GM18909 (cell line): Measurements from ENCODE around the gene CD83.

Experiments
- ATAC-seq: cut with Tn5 transposase; IDR thresholded peaks from one replicate; pipeline ENCODE4 v1.9.1; 2021; ENCODE audit warnings: mild to moderate bottlenecking; ENCODE audit not compliant: unreplicated experiment, poor library complexity

CD83 gene

DNA sequence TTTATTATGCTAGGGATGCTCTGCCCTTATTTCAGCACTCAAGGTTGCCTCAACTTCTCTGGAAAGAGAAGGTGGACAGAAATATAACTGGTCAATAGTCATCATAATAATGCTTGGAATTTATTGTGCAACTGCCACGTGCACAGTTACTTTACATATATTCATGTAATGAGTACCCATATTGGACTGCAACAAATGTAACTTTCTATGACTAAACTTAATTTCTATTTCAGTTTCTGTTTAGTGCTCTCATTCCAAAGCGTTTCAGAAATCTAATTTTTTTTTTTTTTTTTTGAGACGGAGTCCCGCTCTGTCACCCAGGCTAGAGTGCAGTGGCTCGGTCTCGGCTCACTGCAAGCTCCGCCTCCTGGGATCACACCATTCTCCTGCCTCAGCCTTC is 28.3 kb upstream of the CD83 start:
- ATAC-seq: peak; percentile 34

DNA sequence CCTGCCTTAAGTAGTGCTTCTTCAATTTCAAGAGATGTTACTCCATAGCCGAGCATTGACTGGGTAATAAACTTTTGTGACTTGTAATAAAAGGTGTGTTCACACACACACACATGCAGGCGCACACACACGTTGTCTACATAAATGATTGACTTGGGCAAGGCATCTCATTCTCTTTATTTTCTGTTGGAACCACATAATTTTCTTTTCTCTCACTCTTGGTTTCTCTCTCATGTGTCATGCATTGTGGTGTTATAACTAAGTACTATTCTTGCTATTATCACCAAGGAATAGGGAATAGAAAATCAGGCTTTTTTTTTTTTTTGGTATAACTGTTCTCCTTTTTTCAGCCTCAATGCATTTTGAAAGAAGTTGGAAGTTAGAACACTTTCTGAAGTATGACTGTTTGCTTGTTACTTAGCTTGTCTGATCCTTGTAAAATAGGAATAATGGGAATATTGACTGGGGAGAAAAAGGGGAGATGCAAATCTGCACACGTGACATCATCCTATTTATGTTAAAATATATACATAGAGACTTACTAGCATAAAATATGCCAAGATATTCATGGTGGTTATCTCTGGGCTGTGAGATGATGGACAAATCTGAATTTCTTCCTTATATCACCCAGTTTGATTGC is 26.1 kb upstream of the CD83 start:
- ATAC-seq: no peak

DNA sequence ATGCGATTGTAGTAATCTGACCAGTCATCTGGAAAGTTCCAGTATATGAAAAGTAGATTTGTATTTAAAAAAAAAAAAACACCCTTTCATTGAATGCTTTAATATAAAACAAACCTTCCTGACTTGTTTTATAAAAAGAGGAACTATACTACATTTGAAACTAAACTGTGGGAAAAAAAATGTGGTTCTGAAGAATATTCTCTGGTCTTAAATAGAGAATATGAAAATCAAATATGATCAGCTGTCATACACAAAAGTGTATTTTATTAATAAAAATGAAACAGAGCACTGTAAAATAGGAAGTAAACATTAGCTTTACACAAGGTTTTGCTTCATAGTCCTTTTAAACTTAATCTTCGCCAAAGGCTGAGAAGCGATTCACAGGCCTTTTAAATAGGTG is 25.3 kb upstream of the CD83 start:
- ATAC-seq: no peak

DNA sequence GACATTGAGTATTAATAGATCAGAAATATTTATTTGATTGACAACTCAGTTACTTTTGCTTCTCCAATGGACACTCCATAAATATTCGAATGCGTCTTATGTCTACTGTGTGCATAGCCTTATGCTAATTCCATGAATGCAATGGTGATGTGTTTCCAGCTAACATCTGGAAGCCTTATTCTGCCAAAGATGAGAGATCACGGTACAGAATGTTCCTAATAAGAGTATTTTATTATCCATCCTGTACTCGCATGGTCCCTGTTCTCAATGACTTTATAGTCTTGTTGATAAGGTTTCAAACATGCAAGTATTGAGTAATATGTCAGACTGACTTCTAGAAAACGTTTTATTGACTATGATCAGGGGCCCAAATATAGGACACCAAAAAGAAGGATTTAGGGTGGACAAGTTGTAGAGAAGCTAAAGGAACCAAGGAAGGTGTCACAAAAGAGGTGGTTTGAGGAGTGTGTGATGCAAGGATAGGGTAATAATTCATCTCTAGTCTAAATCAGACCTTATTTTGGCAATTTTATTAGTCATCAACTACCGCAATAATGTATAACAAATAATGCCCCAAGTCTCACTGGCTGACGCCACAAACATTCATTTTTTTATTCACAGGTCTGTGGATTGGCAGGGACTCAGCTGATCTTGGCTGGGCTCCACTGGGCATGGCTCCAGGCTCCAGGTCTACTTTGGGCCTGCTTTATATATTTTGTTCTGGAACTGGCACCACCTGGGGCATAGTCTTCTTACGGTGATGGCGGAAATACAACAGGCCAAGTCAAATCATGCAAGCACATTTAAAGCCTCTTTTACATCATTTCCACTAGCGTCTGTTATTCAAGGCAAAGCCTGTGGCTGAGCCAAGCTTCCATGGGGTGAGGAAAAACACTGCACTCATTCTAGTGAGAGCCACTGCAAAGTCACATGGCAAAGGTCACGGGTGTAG is 24.5 kb upstream of the CD83 start:
- ATAC-seq: no peak

DNA sequence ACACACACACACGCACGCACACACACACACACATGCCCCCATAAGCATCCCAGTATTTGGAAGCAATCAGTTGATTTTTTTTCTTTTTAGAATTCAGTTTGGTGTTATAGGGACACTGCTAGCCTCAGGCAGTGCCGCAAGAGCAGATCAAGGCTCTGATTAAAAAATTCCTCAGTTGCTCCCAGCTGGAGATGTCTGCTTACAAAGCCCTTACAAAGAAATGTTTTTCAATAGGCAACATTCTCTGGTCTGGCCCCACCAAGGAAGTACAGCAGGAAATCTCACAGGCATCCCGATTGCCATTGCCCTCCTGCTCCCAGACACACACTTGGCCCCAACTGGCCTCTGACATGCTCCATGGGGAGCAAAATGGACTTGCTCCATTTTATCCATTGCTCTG is 22.9 kb upstream of the CD83 start:
- ATAC-seq: no peak

DNA sequence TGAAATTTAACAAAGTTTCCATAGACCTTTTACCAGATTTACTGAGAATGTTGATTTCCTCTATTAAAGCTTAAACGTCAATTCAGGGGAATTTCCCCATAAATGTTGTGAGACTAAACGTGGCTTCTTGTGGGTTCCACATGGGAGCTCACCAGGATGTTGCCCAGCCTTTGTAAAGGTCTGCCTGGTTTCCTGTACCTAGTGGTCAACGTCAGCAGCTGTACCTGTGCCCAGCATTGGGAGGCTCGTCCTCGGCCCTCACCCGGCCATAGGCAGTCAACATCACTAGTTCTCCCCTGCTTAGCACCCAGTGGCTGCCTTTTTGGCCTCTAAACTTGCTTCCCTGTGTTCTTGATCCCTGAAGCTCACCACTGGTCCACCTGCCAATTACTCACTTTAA is 22.1 kb upstream of the CD83 start:
- peak; percentile 72 for ATAC-seq

DNA sequence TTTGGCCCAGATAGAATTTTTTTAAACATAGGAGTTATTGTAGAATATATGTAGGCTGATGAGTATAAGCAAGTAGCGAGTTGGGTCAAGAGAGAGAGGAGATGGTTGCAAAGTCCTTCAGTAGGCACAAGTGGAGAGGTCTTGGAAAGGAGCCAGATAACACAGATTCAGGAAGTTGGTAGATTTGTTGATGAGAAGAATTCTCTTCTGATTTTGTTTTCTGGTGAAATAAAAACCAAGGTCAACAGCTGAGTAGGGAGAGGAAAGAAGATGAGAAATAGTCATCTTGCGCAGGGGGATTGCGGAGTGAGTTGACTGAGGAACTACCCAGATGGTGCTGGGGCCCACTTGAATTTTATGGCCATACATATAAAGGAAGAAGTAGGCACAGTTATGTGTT is 17.4 kb upstream of the CD83 start:
- no peak for ATAC-seq

DNA sequence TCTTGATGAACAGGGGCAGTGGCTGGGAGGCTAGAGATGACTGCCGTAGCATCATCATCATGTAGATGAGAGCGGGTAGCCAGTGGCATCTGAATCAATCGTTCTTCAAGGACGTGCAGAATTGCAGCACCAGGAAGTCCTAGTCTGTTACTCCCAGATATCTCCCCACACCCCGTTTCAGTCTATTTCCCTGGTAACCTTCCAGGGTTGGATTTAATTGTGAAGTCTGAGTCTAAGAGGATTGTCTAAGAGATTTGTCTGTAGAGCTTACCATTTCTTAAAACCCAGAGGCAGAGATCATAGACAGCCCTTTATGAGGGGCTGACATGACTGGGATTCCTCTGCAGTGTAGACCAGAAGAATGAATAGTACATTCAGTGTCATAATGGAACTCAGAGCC is 16.6 kb upstream of the CD83 start:
- no peak for ATAC-seq

DNA sequence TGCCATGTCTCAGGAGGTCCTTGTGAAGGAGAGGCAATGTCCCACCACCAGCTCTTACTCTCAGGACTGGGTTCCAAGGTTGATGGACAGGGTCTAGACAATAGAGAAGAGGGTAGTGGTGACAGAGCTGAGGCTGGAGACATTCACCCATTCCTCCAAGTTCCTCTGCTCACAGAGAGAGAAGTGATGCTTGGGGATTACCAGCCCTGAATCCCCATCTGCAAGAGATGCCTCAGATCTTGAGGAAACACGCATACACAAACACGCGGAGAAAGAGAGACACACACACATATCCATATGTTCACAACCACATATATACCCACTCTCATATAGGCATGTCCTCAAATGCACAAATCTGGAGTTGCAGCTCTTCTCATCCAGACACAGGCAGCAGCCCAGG is 15.2 kb upstream of the CD83 start:
- ATAC-seq: no peak

DNA sequence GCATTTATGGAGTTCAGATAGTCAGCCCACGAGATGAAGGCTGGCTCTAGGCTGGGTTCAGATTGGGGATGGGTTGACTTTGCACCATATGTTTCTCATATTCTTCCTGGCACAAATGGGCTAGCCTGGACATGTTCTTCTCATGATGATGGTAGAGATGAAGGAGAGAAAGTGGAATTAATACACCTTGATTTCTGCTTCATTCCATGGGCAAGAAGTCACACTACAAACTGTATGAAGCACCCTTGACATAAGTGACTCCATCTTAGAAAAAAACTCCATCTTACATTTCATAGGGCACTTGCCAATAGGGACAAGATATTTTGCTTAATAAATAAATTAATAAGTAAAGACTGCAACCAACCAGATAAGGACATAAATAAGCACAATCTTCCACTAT is 12.0 kb upstream of the CD83 start:
- no peak for ATAC-seq

DNA sequence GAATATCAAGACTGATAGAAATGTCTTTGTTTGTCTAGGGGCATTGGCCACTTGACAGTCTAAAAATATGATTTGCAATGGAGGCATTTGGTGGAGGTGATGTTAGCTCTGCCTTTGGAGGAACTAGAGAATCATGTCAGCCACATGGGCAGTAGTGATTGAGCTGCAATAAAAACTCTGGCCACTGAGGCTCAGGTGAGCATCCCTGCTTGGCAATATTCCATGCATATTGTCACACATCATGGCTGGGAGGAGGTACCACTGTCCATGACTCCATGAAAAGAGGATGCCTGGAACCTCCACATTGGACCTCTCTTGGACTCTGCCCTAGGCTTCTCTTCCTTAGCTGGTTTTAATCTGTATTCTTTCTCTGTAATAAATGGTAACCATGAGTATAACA is 10.6 kb upstream of the CD83 start:
- ATAC-seq: no peak

DNA sequence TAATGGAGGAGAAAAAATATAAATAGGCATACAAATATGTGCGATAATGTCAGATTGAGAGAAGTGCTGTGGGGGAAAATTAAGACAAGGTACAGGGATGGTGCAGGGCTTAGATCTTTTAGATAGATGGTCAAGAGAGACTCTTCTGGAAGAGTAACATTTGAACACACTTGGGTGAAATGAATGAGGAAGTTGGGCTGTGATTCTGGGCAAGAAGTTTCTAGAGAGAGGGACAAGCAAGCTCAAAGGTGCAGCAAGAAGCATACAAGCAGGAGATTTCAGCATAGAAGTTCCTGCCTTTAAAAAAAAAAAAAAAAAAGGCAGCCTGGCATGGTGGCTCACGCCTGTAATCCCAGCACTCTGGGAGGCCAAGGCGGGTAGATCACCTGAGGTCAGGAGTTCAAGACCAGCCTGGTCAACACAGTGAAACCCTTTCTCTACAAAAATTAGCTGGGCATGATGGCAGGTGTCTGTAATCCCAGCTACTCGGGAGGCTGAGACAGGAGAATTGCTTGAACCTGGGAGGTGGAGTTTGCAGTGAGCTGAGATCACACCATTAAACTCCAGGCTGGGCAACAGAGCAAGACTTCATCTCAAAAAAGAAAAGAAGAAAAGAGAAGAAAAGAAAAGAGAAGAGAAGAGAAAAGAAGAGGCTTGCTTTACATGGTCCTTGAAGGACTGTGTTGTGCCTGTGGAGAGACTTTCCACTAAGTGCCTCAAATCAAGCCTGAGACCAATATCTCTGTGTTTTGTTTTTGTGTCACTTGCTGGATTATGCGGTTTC is 9.7 kb upstream of the CD83 start:
- no peak for ATAC-seq

DNA sequence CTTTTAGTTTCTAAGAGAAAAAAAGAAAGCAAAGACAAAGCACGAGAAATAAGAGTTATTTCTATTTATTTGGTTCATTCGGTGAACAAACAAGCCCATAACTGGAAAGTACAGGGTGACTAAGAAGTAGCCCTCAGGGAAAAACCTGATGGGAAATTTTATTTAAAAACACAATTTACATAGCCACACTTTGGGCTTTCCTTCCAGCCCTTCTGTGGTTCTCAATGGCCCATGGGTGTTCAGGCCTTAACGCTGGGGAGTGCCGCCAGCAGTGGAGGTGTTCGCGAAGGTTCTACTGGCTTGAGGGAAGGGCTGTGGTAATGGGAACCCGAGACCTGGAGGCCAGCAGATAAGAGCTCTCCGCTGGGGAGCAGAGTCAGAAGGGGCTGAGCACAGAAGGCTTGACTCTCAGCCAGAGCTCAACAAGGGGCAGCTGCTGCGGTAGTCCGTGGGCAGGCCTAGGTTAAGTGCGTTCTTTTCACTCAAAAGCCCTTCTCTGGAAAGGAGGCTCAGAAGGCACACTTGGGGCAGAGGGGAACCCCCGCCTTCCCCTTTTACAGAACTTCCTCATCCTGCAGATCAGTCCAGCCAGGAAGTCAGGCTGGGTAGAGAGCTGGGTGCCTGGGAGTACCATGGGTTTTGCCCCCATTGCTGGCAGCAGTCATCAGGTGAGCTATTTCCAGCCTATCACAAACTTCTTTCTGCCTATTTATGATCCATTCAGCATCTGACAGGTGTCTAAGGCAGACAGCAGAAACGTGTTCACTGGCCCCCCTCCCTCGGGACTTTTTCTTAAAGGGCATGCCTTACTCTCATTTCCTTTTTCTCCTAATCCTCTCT is 8.8 kb upstream of the CD83 start:
- ATAC-seq: peak; percentile 77

DNA sequence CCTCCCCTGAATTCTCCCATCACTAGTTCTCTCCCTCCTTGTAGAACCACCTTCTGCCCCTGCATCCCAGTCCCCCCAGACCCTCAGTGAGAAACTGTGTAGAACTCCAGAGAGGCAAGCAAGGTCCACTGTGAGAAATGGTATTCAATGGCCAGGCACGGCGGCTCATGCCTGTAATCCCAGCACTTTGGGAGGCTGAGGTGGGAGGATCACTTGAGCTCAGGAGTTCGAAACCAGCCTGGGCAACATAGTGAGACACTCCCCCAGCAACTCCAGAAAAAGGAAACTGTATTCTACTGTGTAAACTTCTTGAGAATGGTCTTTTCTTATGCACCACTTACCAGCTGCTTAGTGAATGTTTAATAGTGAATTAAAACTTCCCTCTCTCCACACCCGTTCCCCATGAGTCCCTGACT is 8.2 kb upstream of the CD83 start:
- ATAC-seq: peak; percentile 12

DNA sequence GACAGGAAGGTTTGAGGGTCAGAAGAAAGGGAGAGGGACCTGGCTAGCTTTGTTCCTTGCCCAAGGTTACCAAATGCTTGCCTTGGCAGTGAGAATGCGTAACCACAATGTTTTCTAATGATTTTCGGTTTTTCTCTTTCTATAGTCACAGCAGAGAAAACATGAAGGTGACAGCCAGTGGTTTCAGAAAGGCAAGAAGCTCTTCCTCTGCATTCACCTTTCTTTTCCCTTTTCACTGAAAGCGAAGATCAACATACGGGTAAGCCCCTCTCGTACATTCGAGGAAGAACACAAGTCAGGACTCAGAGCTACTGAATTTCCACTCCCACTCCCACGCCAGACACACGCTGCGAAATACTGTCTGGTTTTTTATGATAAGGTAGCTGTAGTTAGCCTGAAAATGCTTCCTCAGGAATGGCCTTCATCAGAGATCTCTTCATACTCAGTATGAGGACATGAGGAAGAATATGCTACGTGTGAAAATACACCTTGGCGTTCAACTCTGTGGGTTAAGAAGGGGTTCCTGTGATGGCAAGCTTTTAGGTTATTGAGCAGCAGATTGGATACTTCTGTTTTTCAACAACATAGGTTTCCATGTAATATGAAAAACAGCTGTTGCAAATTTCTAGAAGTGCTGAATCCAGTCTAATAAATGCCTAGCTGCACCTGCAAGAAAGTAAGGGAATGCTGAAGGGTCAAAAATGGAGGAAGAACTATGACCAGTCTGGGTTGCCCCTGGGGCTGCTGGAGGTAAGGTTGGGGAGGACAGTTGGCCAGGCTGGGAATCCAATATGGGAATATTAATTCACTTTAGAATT is 7.4 kb upstream of the CD83 start:
- ATAC-seq: peak; percentile 55

DNA sequence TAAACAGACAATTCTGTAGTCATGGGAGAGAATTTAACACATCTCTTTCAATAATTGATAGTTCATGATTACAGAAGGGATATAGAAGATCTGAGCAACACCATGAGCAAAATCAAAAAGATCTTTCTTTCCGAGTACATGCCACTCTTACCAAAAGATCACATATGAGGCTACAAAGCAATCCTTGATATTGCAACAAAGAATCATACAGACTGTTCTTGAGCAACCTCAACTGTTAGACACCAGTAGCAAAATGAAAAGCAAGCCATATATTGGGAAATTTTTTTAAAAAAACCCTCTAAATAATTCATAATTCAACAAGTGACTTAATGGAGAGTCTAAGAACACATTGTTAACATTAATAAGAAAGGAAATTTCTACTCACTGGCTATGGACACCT is 3.6 kb upstream of the CD83 start:
- no peak for ATAC-seq

DNA sequence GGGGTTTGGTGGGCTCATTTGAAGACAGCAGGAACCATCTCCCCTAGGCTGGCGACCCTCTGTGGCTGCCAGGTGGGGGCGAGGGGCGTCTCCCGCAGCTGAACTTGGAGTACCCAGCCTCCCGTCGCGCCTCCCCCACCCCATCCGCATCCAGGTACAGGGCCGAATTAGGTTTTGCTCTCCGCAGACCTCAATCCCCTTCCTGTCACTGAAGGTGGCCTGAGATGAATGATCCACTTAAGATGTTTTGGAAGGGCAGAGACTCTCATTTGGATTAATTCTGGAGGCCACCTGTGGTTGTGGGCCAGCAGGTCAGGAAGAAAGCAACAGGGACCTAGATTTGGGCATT is 493 bp downstream of the CD83 start:
- ATAC-seq: no peak

DNA sequence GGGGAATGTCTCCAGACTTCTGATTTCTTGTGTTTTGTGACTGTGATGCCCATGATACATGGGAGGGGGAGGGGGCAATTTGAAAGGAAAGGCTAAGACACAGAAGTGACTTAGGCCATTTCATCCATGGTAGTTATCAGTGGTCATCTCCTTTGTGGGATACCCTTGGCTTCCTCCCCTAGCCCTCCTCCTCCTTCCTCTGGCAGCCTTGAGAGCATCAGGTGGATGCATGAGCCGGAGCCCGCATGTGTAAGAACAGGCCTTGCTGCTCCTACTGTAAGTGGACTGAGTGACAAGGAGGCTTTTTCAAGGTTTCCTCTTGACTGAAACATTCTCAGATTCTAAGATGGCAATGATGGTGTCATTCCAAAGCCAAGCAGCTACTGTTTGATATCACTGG is 874 bp downstream of the CD83 start:
- ATAC-seq: no peak

DNA sequence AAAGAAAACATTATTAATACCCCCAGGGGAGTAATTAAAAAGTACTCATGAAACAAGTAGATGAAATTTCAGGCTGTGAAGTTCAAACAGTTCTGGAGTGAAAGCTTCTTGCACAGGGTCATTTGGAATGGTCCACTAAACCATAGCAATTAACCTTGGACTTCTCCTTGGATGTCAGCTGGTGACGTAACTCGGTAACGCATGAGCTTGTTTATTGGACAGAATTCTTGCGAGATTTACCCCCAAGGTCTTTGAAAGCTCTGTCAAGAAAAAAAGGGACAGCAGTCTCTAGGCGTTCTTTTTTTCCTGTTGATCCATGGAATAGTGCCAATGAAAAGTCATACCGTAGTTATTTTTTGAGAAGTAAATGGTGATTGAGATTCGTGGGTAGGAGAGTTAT is 2.2 kb downstream of the CD83 start:
- no peak for ATAC-seq

DNA sequence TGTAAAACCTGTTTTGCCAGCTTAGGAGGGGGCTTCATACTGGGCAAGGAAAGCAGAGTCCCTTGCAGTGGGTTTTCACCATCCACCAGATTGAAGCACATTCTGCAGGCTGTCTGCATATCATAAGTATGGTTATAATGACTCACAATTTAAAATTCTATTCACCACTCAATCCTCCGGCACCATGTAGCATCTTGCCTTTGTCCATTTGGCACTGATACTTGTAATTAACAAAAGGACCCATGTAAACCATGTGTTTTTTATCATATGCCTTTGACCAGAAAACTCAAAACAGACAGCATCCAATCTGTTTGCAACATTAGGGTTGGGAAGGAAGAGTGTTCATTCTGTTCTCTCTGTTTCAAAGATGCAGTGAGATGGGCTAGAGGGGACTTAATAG is 3.0 kb downstream of the CD83 start:
- ATAC-seq: no peak
